ENCODE measurements around the gene KRTAP12-2.

DNA sequence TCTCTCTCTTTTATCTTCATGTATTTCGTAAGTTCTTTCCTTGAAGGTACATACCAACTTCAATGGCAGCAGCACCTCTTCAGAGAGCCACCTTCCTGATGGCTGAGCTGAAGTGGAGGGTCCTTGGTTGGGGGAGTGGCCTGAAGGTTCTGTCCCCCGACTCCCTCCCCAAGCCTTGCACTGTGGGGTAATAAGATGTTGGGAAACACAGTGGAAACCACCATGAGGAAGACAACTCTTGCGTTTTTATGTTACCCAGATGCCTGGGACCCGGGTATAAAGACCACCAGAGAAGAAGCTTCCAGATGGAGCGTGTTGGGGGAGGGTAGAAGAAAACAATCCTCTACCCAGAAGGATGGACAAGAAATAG lies 8.2 kb downstream of the KRTAP12-2 start:
- TF ChIP-seq, protein P1, sequence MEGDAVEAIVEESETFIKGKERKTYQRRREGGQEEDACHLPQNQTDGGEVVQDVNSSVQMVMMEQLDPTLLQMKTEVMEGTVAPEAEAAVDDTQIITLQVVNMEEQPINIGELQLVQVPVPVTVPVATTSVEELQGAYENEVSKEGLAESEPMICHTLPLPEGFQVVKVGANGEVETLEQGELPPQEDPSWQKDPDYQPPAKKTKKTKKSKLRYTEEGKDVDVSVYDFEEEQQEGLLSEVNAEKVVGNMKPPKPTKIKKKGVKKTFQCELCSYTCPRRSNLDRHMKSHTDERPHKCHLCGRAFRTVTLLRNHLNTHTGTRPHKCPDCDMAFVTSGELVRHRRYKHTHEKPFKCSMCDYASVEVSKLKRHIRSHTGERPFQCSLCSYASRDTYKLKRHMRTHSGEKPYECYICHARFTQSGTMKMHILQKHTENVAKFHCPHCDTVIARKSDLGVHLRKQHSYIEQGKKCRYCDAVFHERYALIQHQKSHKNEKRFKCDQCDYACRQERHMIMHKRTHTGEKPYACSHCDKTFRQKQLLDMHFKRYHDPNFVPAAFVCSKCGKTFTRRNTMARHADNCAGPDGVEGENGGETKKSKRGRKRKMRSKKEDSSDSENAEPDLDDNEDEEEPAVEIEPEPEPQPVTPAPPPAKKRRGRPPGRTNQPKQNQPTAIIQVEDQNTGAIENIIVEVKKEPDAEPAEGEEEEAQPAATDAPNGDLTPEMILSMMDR (IDR thresholded peaks at IDR 0.05), result no peak
- no peak for TF ChIP-seq POLR2A (IDR thresholded peaks at IDR 0.05)
